HepG2 (cell line): Measurements from ENCODE around the gene PTEN. TPM values are rescaled to one million over a fixed set of nuclear protein-coding genes. Genes with fewer than 3 reads are reported as not detected.

ENCODE experiments used
- ATAC-seq: fragments of 200-7000 bp; cut with Tn5 transposase; 3 replicates; pipeline ENCODE4 v1.9.1; 2020; ENCODE audit warnings: mild to moderate bottlenecking, moderate library complexity
- BruUV-seq: library from RNA; stranded (reverse); fragments of 400-500 nt; replicated peaks from 2 replicates; lab custom pipeline; 2021; lab: Mats Ljungman, UMichigan
- CTCF ChIA-PET: fragments of 300-600 bp; formaldehyde crosslinking; extraction: SDS; loops from one replicate; lab custom pipeline; 2021; ENCODE audit warnings: low total read pairs, inconsistent platforms, low intra/inter-chr PET ratio; lab: Yijun Ruan, JAX
- POLR2A ChIA-PET: fragments of 350-600 bp; sonication (Branson Sonifier 250); formaldehyde crosslinking; loops from one replicate; lab custom pipeline; 2020; ENCODE audit warnings: antibody characterized with exemption, inconsistent platforms; lab: Yijun Ruan, JAX
- DNase-seq: peaks from one replicate; pipeline ENCODE4 v3.0.0-alpha.2; 2015; ENCODE audit warnings: low spot score
- FAIRE-seq: peaks from 3 replicates; lab custom pipeline; 2011; peaks lifted over from hg19 to GRCh38; lab: Jason Lieb, UNC
- H2AFZ ChIP-seq: one replicate; pipeline ENCODE4 v1.6.1; 2011; ENCODE audit warnings: low read length, inconsistent platforms
- H3K27ac ChIP-seq: fragments of 300-600 bp; 3 replicates; pipeline ENCODE4 v1.8.0; 2011; ENCODE audit warnings: mixed run types, mild to moderate bottlenecking, mixed read lengths, low read length, inconsistent platforms; ENCODE audit not compliant: insufficient read depth; ENCODE audit errors: extremely low read length
- H3K27me3 ChIP-seq, 2 experiments: fragments of 200-600 bp in 1 of 2; 2 replicates in 1 of 2; 3 replicates in 1 of 2; pipeline versions ENCODE4 v1.6.0 to v1.8.0; 2011; ENCODE audit warnings: low read length in 2 of 2, mild to moderate bottlenecking in 2 of 2, moderate library complexity in 2 of 2, inconsistent platforms in 1 of 2; ENCODE audit not compliant: insufficient read depth in 2 of 2, control insufficient read depth in 1 of 2
- H3K36me3 ChIP-seq, 2 experiments: fragments of 200-600 bp in 1 of 2; replicated peaks in 1 of 2; 2 replicates in 1 of 2; 3 replicates in 1 of 2; pipeline versions ENCODE4 v1.5.1 to v1.8.0; 2011; ENCODE audit warnings: low read length in 2 of 2, inconsistent platforms in 1 of 2; ENCODE audit not compliant: insufficient read depth in 2 of 2, control insufficient read depth in 1 of 2
- H3K4me1 ChIP-seq: 2 replicates; pipeline ENCODE4 v1.5.1; 2012; ENCODE audit warnings: low read length, inconsistent platforms; ENCODE audit not compliant: insufficient read depth
- H3K4me2 ChIP-seq: 2 replicates; pipeline ENCODE4 v1.6.0; 2011; ENCODE audit warnings: low read depth, low read length, inconsistent platforms
- H3K4me3 ChIP-seq, 3 experiments: fragments of 200-600 bp in 1 of 3; sonication (generic), shearing (Covaris generic) in 1 of 3; replicated peaks in 1 of 3; 2 replicates each; pipeline ENCODE4 v1.5.1; 2011 to 2016; ENCODE audit warnings: low read length in 3 of 3, inconsistent platforms in 2 of 3, low read depth in 2 of 3, mild to moderate bottlenecking in 2 of 3, control low read depth in 1 of 3, mixed read lengths in 1 of 3; ENCODE audit not compliant: insufficient read depth in 1 of 3
- H3K79me2 ChIP-seq: one replicate; pipeline ENCODE4 v1.6.1; 2011; ENCODE audit warnings: low read length, inconsistent platforms; ENCODE audit not compliant: insufficient read depth
- H3K9ac ChIP-seq: 2 replicates; pipeline ENCODE4 v1.6.0; 2011; ENCODE audit warnings: mild to moderate bottlenecking, low read depth, low read length, inconsistent platforms; ENCODE audit not compliant: insufficient read depth
- H3K9me3 ChIP-seq: 2 replicates; pipeline ENCODE4 v1.5.1; 2012; ENCODE audit warnings: mild to moderate bottlenecking, low read length
- H4K20me1 ChIP-seq: 2 replicates; pipeline ENCODE4 v1.6.0; 2011; ENCODE audit warnings: inconsistent platforms, mild to moderate bottlenecking, low read length, moderate library complexity; ENCODE audit not compliant: insufficient read depth
- BATF2 ChIP-seq: sonication (generic); formaldehyde crosslinking; IDR thresholded peaks from 2 replicates; pipeline ENCODE4 v1.8.0; 2022; ENCODE audit warnings: mild to moderate bottlenecking, missing genetic modification reagents, moderate library complexity
- CEBPB ChIP-seq: IDR thresholded peaks from 2 replicates; pipeline ENCODE4 v1.6.1; 2011; ENCODE audit warnings: low read depth, low read length, improper control_type of control experiment, borderline replicate concordance
- GPN1 ChIP-seq: sonication (generic); formaldehyde crosslinking; IDR thresholded peaks from 2 replicates; pipeline ENCODE4 v1.5.1; 2020; ENCODE audit warnings: missing genetic modification reagents, borderline replicate concordance
- HOXA9 ChIP-seq: sonication (generic); formaldehyde crosslinking; IDR thresholded peaks from 2 replicates; pipeline ENCODE4 v1.8.1; 2022; ENCODE audit warnings: missing genetic modification reagents, mild to moderate bottlenecking, moderate library complexity, borderline replicate concordance
- IKZF1 ChIP-seq: fragments of 450-650 bp; IDR thresholded peaks from 2 replicates; pipeline ENCODE4 v1.7.1; 2016
- MAFG ChIP-seq: sonication (generic); formaldehyde crosslinking; IDR thresholded peaks from 2 replicates; pipeline ENCODE4 v1.5.1; 2020; ENCODE audit warnings: mild to moderate bottlenecking, missing genetic modification reagents
- MED13 ChIP-seq: sonication (generic); formaldehyde crosslinking; IDR thresholded peaks from 2 replicates; pipeline ENCODE4 v1.5.0; 2020; ENCODE audit warnings: missing genetic modification reagents
- MED8 ChIP-seq: sonication (generic); formaldehyde crosslinking; IDR thresholded peaks from 2 replicates; pipeline ENCODE4 v1.8.1; 2023; ENCODE audit warnings: mild to moderate bottlenecking, missing genetic modification reagents; ENCODE audit not compliant: insufficient replicate concordance
- MTA1 ChIP-seq: sonication (generic); formaldehyde crosslinking; IDR thresholded peaks from 2 replicates; pipeline ENCODE4 v1.4.0; 2020; ENCODE audit warnings: missing genetic modification reagents, mild to moderate bottlenecking, borderline replicate concordance
- POGK ChIP-seq: sonication (generic); formaldehyde crosslinking; conservative IDR thresholded peaks from 2 replicates; pipeline ENCODE4 v1.8.0; 2022; ENCODE audit warnings: mild to moderate bottlenecking, moderate library complexity, missing genetic modification reagents
- SETDB1 ChIP-seq: sonication (generic); formaldehyde crosslinking; IDR thresholded peaks from 2 replicates; pipeline ENCODE4 v1.5.1; 2020; ENCODE audit warnings: missing genetic modification reagents, mild to moderate bottlenecking, borderline replicate concordance
- TOE1 ChIP-seq: sonication (generic); formaldehyde crosslinking; IDR thresholded peaks from 2 replicates; pipeline ENCODE4 v1.4.0; 2020; ENCODE audit warnings: mild to moderate bottlenecking, missing genetic modification reagents
- ZNF224 ChIP-seq: sonication (generic); formaldehyde crosslinking; IDR thresholded peaks from 2 replicates; pipeline ENCODE4 v1.5.0; 2020; ENCODE audit warnings: mild to moderate bottlenecking, missing genetic modification reagents
- ZNF614 ChIP-seq: IDR thresholded peaks from 2 replicates; pipeline ENCODE4 v1.6.1; 2018; ENCODE audit warnings: missing biosample characterization, missing genetic modification reagents, inconsistent platforms, borderline replicate concordance
- ZNF644 ChIP-seq: IDR thresholded peaks from 2 replicates; pipeline ENCODE4 v1.6.1; 2016; ENCODE audit warnings: low read depth
- ZNF672 ChIP-seq: sonication (generic); formaldehyde crosslinking; IDR thresholded peaks from 2 replicates; pipeline ENCODE4 v1.8.1; 2022; ENCODE audit warnings: missing genetic modification reagents
- ZNF850 ChIP-seq: sonication (generic); formaldehyde crosslinking; conservative IDR thresholded peaks from 2 replicates; pipeline ENCODE4 v1.9.0; 2021; ENCODE audit warnings: mild to moderate bottlenecking, missing genetic modification reagents
- WGBS: methylation state at CpG from one replicate; pipeline ENCODE4 v1.1.6; 2017; ENCODE audit warnings: low lambda C conversion rate; 5-methylcytosine and 5-hydroxymethylcytosine counted together
- in situ Hi-C: cut with HindIII; loops from 2 replicates; pipeline ENCODE4 v1.10.0; 2017; ENCODE audit warnings: low pct_unique_long_range_greater_than_20kb; ENCODE audit not compliant: extremely low pct_ligation_motif_present
- intact Hi-C: fragments of 100-400 bp; cut with micrococcal nuclease; formaldehyde crosslinking; loops from one replicate; pipeline ENCODE4 v1.10.0; 2022; ENCODE audit not compliant: unreplicated experiment
- polyA plus RNA-seq, 8 experiments: library from polyadenylated mRNA; depleted of rRNA in 3 of 8; stranded (reverse) in 7 of 8; unstranded in 1 of 8; fragments of >200 nt; fragmentation: Illumina TruSeq in 4 of 8; extraction: Trizol in 4 of 8; gene quantifications; 2 replicates each; pipeline versions ENCODE4 v1.2.1 to v1.2.3, GENCODE V29; 2011 to 2016; ENCODE audit warnings: low read depth in 4 of 8, missing spikeins in 1 of 8, mixed read lengths in 1 of 8; ENCODE audit not compliant: insufficient read depth in 1 of 8
- total RNA-seq, 5 experiments: library from RNA; depleted of rRNA; stranded (reverse); fragments of >200 nt; fragmentation: Illumina TruSeq; extraction: Trizol; gene quantifications; 2 replicates each; pipeline ENCODE4 v1.2.3, GENCODE V29; 2016; ENCODE audit warnings: low read depth in 1 of 5

The PTEN gene
- total and polyA plus RNA-seq, 2 of the 13 experiments (the other 11 are each of a cell fraction or from before 2014, with no cell fraction given), result 30.3 to 61.3 TPM

GRCh38 chr10:87841186-87841585 lies 22.2 kb upstream of the PTEN start (continued):
- TF ChIP-seq GPN1 (CRISPR knock-in tag) (no peak), MTA1 (no peak), ZNF644 (CRISPR knock-in tag) (0 out of 2 replicates have a peak, but pooled peaks have one; percentile 55), TOE1 (CRISPR knock-in tag) (no peak), ZNF672 (CRISPR knock-in tag) (no peak), BATF2 (CRISPR knock-in tag) (no peak), CEBPB (peak; percentile 17; the same call in 1 of the 2 replicates), SETDB1 (CRISPR knock-in tag) (no peak), MED8 (CRISPR knock-in tag) (no peak), HOXA9 (no peak)
- TF ChIP-seq, all 625 proteins: peak for 5

GRCh38 chr10:87842220-87842641 lies 21.2 kb upstream of the PTEN start:
- H3K79me2 ChIP-seq, result no peaks in the 10 kb centered on the region
- H4K20me1 ChIP-seq, result no peaks in the 10 kb centered on the region
- H3K4me2 ChIP-seq, result no peak overlapping the region
- no peak overlapping the region for H3K27ac ChIP-seq
- H3K9ac ChIP-seq, result no peak overlapping the region
- H3K4me3 ChIP-seq, result no peak overlapping the region
- in situ Hi-C loops (no loop called here), intact Hi-C loops (no loop called here)
- no TSS peak for BruUV-seq
- peaks cover 0 to 1% of the 10 kb centered on the region in 2 experiments; a peak in 1 of 5 replicates for H3K27me3 ChIP-seq
- POLR2A ChIA-PET, result interaction anchor here (0.7 to 2.2 kb wide), 4 partner anchors 12 to 272 kb away, joined by 3 to 11 read pairs (median 6); partner anchors contain the start of gene ATAD1
- no peak overlapping the region for H2AFZ ChIP-seq
- peak; percentile 77 for DNase-seq
- peaks cover 21% of the 10 kb centered on the region for H3K4me1 ChIP-seq
- CTCF ChIA-PET, result no interaction called here
- no peaks in the 10 kb centered on the region for H3K36me3 ChIP-seq
- 50% methylated on average over 1 of the region's 1 CpG for WGBS
- ATAC-seq, result peak; percentile 84
- no peaks in the 10 kb centered on the region for H3K9me3 ChIP-seq
- FAIRE-seq, result no peak
- TF ChIP-seq POGK (CRISPR knock-in tag) (no peak), MED13 (no peak), ZNF850 (CRISPR knock-in tag) (no peak), IKZF1 (no peak), ZNF614 (CRISPR knock-in tag) (no peak), ZNF224 (no peak), MAFG (CRISPR knock-in tag) (no peak)
